Myocyte (in vitro differentiated cells): ENCODE measurements around the gene GRAMD1A. TPM values are rescaled to one million over a fixed set of nuclear protein-coding genes. Genes with fewer than 3 reads are reported as not detected.
"Not testable (repeated sequence)": the region's sequence is repeated elsewhere in the genome, so short reads cannot be mapped to it uniquely, and the experiment has no call there.

Experiments
- DNase-seq: peaks from one replicate; pipeline ENCODE4 v3.0.0-alpha.2; 2012; ENCODE audit warnings: low read depth
- total RNA-seq: library from RNA; depleted of rRNA; stranded (reverse); fragments of >200 nt; gene quantifications from 2 replicates; pipeline ENCODE4 v1.2.3, GENCODE V29; 2014

Gene GRAMD1A
- total RNA-seq, 1 donor from 2014 or later: 19.5 TPM

- no peak for DNase-seq
These were observed 18.3 kb downstream of the GRAMD1A start for GRCh38 chr19:35018379-35018778.

GRCh38 chr19:35019144-35019543 lies 19.0 kb downstream of the GRAMD1A start:
- DNase-seq: no peak

- no peak for DNase-seq
These were observed 20.9 kb downstream of the GRAMD1A start for GRCh38 chr19:35021016-35021415.

- DNase-seq: no peak
These were observed 21.5 kb downstream of the GRAMD1A start for GRCh38 chr19:35021596-35021995.

GRCh38 chr19:35022460-35022859 lies 22.3 kb downstream of the GRAMD1A start:
- no peak for DNase-seq

GRCh38 chr19:35023428-35023827 lies 23.3 kb downstream of the GRAMD1A start:
- DNase-seq: no peak

GRCh38 chr19:35024095-35024494 lies 24.0 kb downstream of the GRAMD1A start:
- DNase-seq: peak; percentile 94

GRCh38 chr19:35025969-35026368 lies 25.8 kb downstream of the GRAMD1A start:
- DNase-seq: no peak

- no peak for DNase-seq
These were observed 26.3 kb downstream of the GRAMD1A start for GRCh38 chr19:35026418-35026817.

- DNase-seq: no peak
These were observed 26.9 kb downstream of the GRAMD1A start for GRCh38 chr19:35027009-35027408.

- DNase-seq: peak; percentile 87
These were observed 27.9 kb downstream of the GRAMD1A start for GRCh38 chr19:35027851-35028599.

- not testable (repeated sequence) for DNase-seq
These were observed 28.4 kb downstream of the GRAMD1A start for GRCh38 chr19:35028600-35028885.

- not testable (repeated sequence) for DNase-seq
These were observed 29.2 kb downstream of the GRAMD1A start for GRCh38 chr19:35029275-35029736.

- no peak for DNase-seq
These were observed 29.7 kb downstream of the GRAMD1A start for GRCh38 chr19:35029737-35030256.

GRCh38 chr19:35030257-35031071 lies 30.3 kb downstream of the GRAMD1A start, which contains the start of gene SCN1B:
Gene SCN1B (plus strand): TSS chr19:35030470. CDS start chr19:35030821, 351 bp downstream.
- DNase-seq: peak; percentile 74

- DNase-seq: peak; percentile 56
These were observed 31.2 kb downstream of the GRAMD1A start for GRCh38 chr19:35031072-35031881.

GRCh38 chr19:35032356-35032865 lies 32.3 kb downstream of the GRAMD1A start:
- no peak for DNase-seq

GRCh38 chr19:35033067-35034004 lies 33.2 kb downstream of the GRAMD1A start:
- no peak for DNase-seq

GRCh38 chr19:35034005-35034502 lies 33.9 kb downstream of the GRAMD1A start:
- DNase-seq: no peak
